Esophagus squamous epithelium (tissue), 5 donors: ENCODE results near the gene RPL19. TPM values are rescaled to one million over a fixed set of nuclear protein-coding genes. Genes with fewer than 3 reads are reported as not detected.

ENCODE experiments used
- DNase-seq: peaks from one replicate; lab custom pipeline; 2025; lab: John Stamatoyannopoulos, UW
- H3K27ac ChIP-seq, 4 donors: fragments of 200-600 bp; sonication (generic); one replicate each; pipeline ENCODE4 v1.5.1; 2016 to 2019; ENCODE audit warnings: mild to moderate bottlenecking in 1 of 4
- H3K27me3 ChIP-seq, 4 donors: fragments of 200-600 bp; sonication (generic); 1 replicate in 3 of 4; 2 replicates in 1 of 4; pipeline versions ENCODE4 v1.5.1 to v1.6.0; 2017 to 2021; ENCODE audit warnings: antibody characterized with exemption in 1 of 4
- H3K36me3 ChIP-seq, 3 donors: fragments of 200-600 bp; sonication (generic); one replicate each; pipeline ENCODE4 v1.5.1; 2016 to 2019
- H3K4me1 ChIP-seq, 3 donors: fragments of 200-600 bp; sonication (generic); one replicate each; pipeline ENCODE4 v1.5.1; 2017 to 2019
- H3K4me3 ChIP-seq, 4 donors: fragments of 200-600 bp; sonication (generic); 1 replicate in 3 of 4; 2 replicates in 1 of 4; pipeline ENCODE4 v1.5.1; 2016 to 2019; ENCODE audit warnings: mild to moderate bottlenecking in 2 of 4, moderate library complexity in 1 of 4
- H3K9me3 ChIP-seq, 3 donors: fragments of 200-600 bp; sonication (generic); one replicate each; pipeline ENCODE4 v1.5.1; 2016 to 2019
- CTCF ChIP-seq, 6 experiments: fragments of 450-650 bp in 4 of 6; fragments of 200-600 bp in 2 of 6; sonication (generic) in 2 of 6; IDR thresholded peaks; one replicate each; pipeline ENCODE4 v1.5.1; 2016 to 2019; ENCODE audit warnings: antibody characterized with exemption in 6 of 6, mild to moderate bottlenecking in 4 of 6, moderate library complexity in 4 of 6
- POLR2A ChIP-seq, 4 donors: fragments of 450-650 bp; IDR thresholded peaks; one replicate each; pipeline ENCODE4 v1.6.1; 2017; ENCODE audit warnings: antibody characterized with exemption in 4 of 4, mild to moderate bottlenecking in 4 of 4, moderate library complexity in 3 of 4
- WGBS, 2 donors: methylation state at CpG; one replicate each; pipeline ENCODE4 v1.1.5; 2018; 5-methylcytosine and 5-hydroxymethylcytosine counted together
- intact Hi-C: fragments of 100-400 bp; cut with DNase I; formaldehyde crosslinking; loops from one replicate; pipeline ENCODE4 v1.15.0; 2022
- total RNA-seq, 4 donors: library from RNA; depleted of rRNA; stranded (reverse); fragments of >200 nt; gene quantifications; one replicate each; pipeline ENCODE4 v1.1.0, GENCODE V29; 2016
- donor health status: DM: yes; HTN: yes; CAD: no.

Gene RPL19
- total RNA-seq, 4 donors from 2014 or later: 1,949 to 3,028 (median 2,392) TPM

DNA sequence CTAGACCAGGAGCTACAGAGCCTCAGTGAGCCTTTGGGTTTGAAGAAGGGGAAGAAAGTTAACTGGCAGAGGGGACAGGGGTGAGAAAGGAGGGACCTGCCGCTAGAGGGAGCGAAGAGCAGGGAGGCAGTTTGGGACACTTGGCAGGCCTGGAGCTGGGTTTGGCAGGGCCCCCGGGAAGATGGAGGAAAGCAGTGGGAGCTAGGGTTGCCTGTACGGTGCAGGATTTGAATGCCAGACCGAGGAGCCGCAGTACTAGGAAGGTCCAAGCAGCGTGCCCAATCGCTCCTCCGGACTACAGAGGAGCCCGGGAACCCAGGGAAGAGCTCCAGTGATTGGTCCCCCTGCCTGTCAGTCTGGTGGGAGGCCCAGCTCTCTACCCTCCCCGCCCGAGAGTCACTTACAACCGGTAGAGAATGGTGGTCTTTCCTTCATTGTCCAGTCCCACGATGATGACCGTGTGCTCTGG is 35.4 kb upstream of the RPL19 start:
- no peaks in the 10 kb centered on the region for H3K9me3 ChIP-seq
- peaks cover 0 to 16% (median 0%) of the 10 kb centered on the region in 4 donors for H3K27me3 ChIP-seq
- no peak for DNase-seq
- intact Hi-C loops: no loop called here
- peaks cover 15 to 40% (median 31%) of the 10 kb centered on the region in 3 donors for H3K4me1 ChIP-seq
- 0 to 5% methylated on average over 6 to 9 of the region's 15 CpGs for WGBS, 2 donors
- TF ChIP-seq CTCF (IDR thresholded peaks at IDR 0.05): peak; percentile 67 to 86 (median 78)
- no peak for TF ChIP-seq POLR2A (IDR thresholded peaks at IDR 0.05)
- peak overlapping the region in 3 of 4 donors; percentile 17 to 32 (median 30) for H3K27ac ChIP-seq
- no peaks in the 10 kb centered on the region for H3K36me3 ChIP-seq
- H3K4me3 ChIP-seq: peak overlapping the region; percentile 6 to 69 (median 50)

- peak overlapping the region in 3 of 4 donors; percentile 17 to 32 (median 30) for H3K27ac ChIP-seq
- no peaks in the 10 kb centered on the region for H3K36me3 ChIP-seq
- no peak for DNase-seq
- peaks cover 15 to 40% (median 31%) of the 10 kb centered on the region in 3 donors for H3K4me1 ChIP-seq
- intact Hi-C loops: no loop called here
- H3K4me3 ChIP-seq: peak overlapping the region; percentile 6 to 69 (median 50)
- 0 to 23% methylated on average over 2 to 14 of the region's 51 CpGs for WGBS, 2 donors
- TF ChIP-seq POLR2A (IDR thresholded peaks at IDR 0.05) (no peak), CTCF (IDR thresholded peaks at IDR 0.05) (no peak)
- H3K27me3 ChIP-seq: peaks cover 0 to 16% (median 0%) of the 10 kb centered on the region in 4 donors
- H3K9me3 ChIP-seq: no peaks in the 10 kb centered on the region
These were observed 34.8 kb upstream of the RPL19 start for GRCh38 chr17:39165178-39165840.

DNA sequence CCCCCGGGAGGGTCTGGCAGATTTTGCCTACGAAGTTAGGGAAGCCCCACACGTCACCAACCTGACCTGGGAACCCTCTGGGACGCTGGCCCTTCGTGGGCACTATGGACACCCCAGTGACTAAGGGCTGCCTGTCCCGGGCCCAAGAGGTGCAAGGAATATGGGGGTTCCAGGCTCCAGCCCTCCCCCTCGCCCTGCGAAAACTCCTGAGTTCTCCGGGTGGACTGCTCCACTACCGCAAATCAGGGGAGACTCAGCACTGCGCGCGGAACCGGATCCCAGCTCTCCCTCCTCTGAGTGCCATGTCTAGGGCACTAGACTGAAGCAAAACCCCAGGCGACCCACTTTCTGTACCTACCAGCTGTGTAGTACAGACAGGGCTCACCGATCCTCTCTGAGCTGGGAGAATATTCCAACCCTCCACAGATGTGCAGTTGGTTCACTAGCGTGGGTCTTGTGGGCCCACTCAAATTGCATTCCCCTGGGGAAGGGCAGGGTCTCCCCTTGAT is 34.2 kb upstream of the RPL19 start, which contains the start of gene ARL5C:
Gene ARL5C (minus strand): TSS at position 321 of the 509 bp plus-strand sequence. CDS start 401 bp downstream, outside the sequence.
- H3K27ac ChIP-seq: peak within 1 kb of the TSS in 3 of 4 donors; percentile 17 to 32 (median 30)
- TF ChIP-seq POLR2A (IDR thresholded peaks at IDR 0.05) (no peak), CTCF (IDR thresholded peaks at IDR 0.05) (no peak)
- 61 to 80% methylated on average over 1 to 6 of the region's 17 CpGs for WGBS, 2 donors

DNA sequence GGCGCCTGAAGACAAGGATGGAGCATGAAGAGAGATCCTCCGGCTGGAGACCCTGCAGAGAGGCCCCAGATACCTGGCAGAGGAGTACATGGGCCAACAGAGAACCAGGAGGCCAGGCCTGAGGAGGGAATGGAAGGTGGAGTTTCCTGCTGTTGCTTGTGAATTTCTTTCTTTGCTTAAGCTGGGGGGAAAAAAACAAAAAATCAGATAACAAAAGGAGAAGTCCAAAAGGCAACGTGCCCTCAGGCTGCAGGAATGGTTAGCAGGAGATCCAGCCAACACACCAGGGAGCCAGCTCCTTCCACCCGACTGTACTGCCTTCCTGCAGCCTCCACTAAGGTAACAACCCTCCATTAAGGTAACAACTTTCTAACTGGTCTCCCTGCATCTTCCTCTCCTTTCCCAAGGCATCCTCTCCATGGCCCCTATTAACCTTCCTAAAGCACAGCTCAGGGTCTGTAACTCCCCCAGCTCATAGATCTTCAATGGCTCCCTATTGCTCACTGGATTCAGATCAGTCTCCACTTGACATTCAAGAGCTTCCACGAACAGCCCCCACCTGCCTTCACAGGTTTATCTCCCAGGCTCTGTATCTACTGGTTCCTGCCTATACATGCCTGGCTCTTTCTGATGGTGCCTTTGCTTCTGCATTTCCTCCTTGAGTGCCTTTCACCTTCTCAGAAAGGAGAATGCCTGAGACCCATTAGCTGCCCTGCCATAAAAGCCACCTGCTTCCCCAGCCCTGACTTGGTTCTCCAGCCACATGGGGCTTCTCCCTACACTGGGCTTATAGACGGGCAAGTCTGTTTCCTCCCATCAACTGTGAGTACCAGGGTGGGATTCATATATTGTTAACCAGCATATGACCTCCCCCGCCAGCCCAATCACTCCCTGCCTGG is 33.4 kb upstream of the RPL19 start:
- H3K36me3 ChIP-seq: no peaks in the 10 kb centered on the region
- peaks cover 0 to 16% (median 0%) of the 10 kb centered on the region in 4 donors for H3K27me3 ChIP-seq
- no peak for DNase-seq
- peak overlapping the region in 1 of 4 donors; percentile 5 for H3K27ac ChIP-seq
- H3K4me1 ChIP-seq: peaks cover 15 to 42% (median 31%) of the 10 kb centered on the region in 3 donors
- no peaks in the 10 kb centered on the region for H3K9me3 ChIP-seq
- WGBS, 2 donors: 25 to 46% methylated on average over 5 to 6 of the region's 7 CpGs
- H3K4me3 ChIP-seq: no peak overlapping the region
- no peak for TF ChIP-seq CTCF (IDR thresholded peaks at IDR 0.05)
- TF ChIP-seq POLR2A (IDR thresholded peaks at IDR 0.05): no peak
- intact Hi-C loops: no loop called here

More for the DNA sequence above, 34.2 kb upstream of the RPL19 start, which contains the start of gene ARL5C:
- Histone ChIP-seq H3K36me3 (no peaks in the 10 kb centered on the region), H3K4me1 (peaks cover 15 to 40% (median 31%) of the 10 kb centered on the region in 3 donors), H3K27me3 (peaks cover 0 to 16% (median 0%) of the 10 kb centered on the region in 4 donors), H3K4me3 (peak within 1 kb of the TSS; percentile 6 to 69 (median 50)), H3K9me3 (no peaks in the 10 kb centered on the region)
- DNase-seq: no peak
- intact Hi-C loops: no loop called here
